NCI-H1092 (cell line): ENCODE measurements around the gene HP1BP3.
A peak's percentile ranks its signal among the peaks of the same experiment; 100 is the strongest.
"Not testable (repeated sequence)": the region's sequence is repeated elsewhere in the genome, so short reads cannot be mapped to it uniquely, and the experiment has no call there.

Source experiments
- DNase-seq: peaks from one replicate; lab custom pipeline; 2025; lab: John Stamatoyannopoulos, UW

Gene HP1BP3

GRCh38 chr1:20727746-20728316 is 59.3 kb downstream of the HP1BP3 start:
- no peak for DNase-seq

GRCh38 chr1:20726932-20727745 is 60.0 kb downstream of the HP1BP3 start:
- no peak for DNase-seq

GRCh38 chr1:20726118-20726911 is 60.8 kb downstream of the HP1BP3 start:
- DNase-seq, result no peak

- DNase-seq, result peak; percentile 50
These were observed 61.7 kb downstream of the HP1BP3 start for GRCh38 chr1:20725189-20726117.

- no peak for DNase-seq
These were observed 62.5 kb downstream of the HP1BP3 start for GRCh38 chr1:20724364-20725188.

- no peak for DNase-seq
These were observed 63.4 kb downstream of the HP1BP3 start for GRCh38 chr1:20723537-20724363.

GRCh38 chr1:20723159-20723536 is 64.0 kb downstream of the HP1BP3 start:
- no peak for DNase-seq

GRCh38 chr1:20721117-20722061 is 65.7 kb downstream of the HP1BP3 start:
- DNase-seq, result no peak

GRCh38 chr1:20720631-20721091 is 66.4 kb downstream of the HP1BP3 start:
- no peak for DNase-seq

GRCh38 chr1:20719871-20720620 is 67.1 kb downstream of the HP1BP3 start:
- no peak for DNase-seq

GRCh38 chr1:20719261-20719660 is 67.8 kb downstream of the HP1BP3 start:
- DNase-seq, result no peak

- not testable (repeated sequence) for DNase-seq
These were observed 68.7 kb downstream of the HP1BP3 start for GRCh38 chr1:20718343-20718882.

GRCh38 chr1:20717452-20718342 is 69.4 kb downstream of the HP1BP3 start, which contains the start of gene KIF17:
TSS of gene KIF17 (minus strand) at chr1:20718007. CDS start at chr1:20717706, 301 bp downstream.
- peak; percentile 51 for DNase-seq

- DNase-seq, result no peak
These were observed 70.9 kb downstream of the HP1BP3 start for GRCh38 chr1:20716232-20716631.

GRCh38 chr1:20715406-20715805 is 71.7 kb downstream of the HP1BP3 start:
- no peak for DNase-seq

- DNase-seq, result no peak
These were observed 73.7 kb downstream of the HP1BP3 start for GRCh38 chr1:20713440-20713839.

GRCh38 chr1:20712215-20712577 is 74.9 kb downstream of the HP1BP3 start:
- DNase-seq, result no peak
